Tibial nerve (tissue), 4 donors: ENCODE results near the gene MAJIN. TPM values are rescaled to one million over a fixed set of nuclear protein-coding genes. Genes with fewer than 3 reads are reported as not detected.

Experiments
- DNase-seq, 2 donors: peaks; one replicate each; pipeline ENCODE4 v3.0.0-alpha.2; 2019; ENCODE audit warnings: low spot score in 2 of 2
- H3K27ac ChIP-seq, 4 donors: fragments of 200-600 bp; sonication (generic) in 3 of 4; one replicate each; pipeline ENCODE4 v1.5.1; 2017 to 2019; ENCODE audit warnings: mild to moderate bottlenecking in 1 of 4
- H3K27me3 ChIP-seq, 2 donors: fragments of 200-600 bp; sonication (generic) in 1 of 2; one replicate each; pipeline versions ENCODE4 v1.5.1 to v1.6.0; 2017 to 2019
- H3K36me3 ChIP-seq, 3 donors: fragments of 200-600 bp; sonication (generic); one replicate each; pipeline ENCODE4 v1.5.1; 2018 to 2019
- H3K4me1 ChIP-seq, 4 donors: fragments of 200-600 bp; sonication (generic) in 3 of 4; one replicate each; pipeline ENCODE4 v1.5.1; 2017 to 2019
- H3K4me3 ChIP-seq, 4 donors: fragments of 200-600 bp; sonication (generic) in 3 of 4; one replicate each; pipeline ENCODE4 v1.5.1; 2017 to 2019; ENCODE audit warnings: mild to moderate bottlenecking in 1 of 4, moderate library complexity in 1 of 4
- H3K9me3 ChIP-seq, 4 donors: fragments of 200-600 bp; sonication (generic) in 3 of 4; one replicate each; pipeline ENCODE4 v1.5.1; 2017 to 2019
- CTCF ChIP-seq, 5 experiments: fragments of 200-600 bp in 3 of 5; fragments of 450-650 bp in 2 of 5; sonication (generic) in 3 of 5; IDR thresholded peaks; one replicate each; pipeline ENCODE4 v1.5.1; 2016 to 2019; ENCODE audit warnings: antibody characterized with exemption in 5 of 5, mild to moderate bottlenecking in 3 of 5, moderate library complexity in 2 of 5
- EP300 ChIP-seq, 2 donors: sonication (generic); formaldehyde crosslinking; IDR thresholded peaks; one replicate each; pipeline ENCODE4 v1.6.1; 2017; ENCODE audit warnings: antibody characterized with exemption in 2 of 2, mild to moderate bottlenecking in 1 of 2
- POLR2A ChIP-seq, 2 donors: fragments of 450-650 bp; IDR thresholded peaks; one replicate each; pipeline ENCODE4 v1.6.1; 2017; ENCODE audit warnings: antibody characterized with exemption in 2 of 2, mild to moderate bottlenecking in 2 of 2, moderate library complexity in 2 of 2
- WGBS, 2 donors: methylation state at CpG; one replicate each; pipeline ENCODE4 v1.1.5; 2018; 5-methylcytosine and 5-hydroxymethylcytosine counted together
- total RNA-seq, 4 donors: library from RNA; depleted of rRNA; stranded (reverse); fragments of >200 nt; gene quantifications; one replicate each; pipeline ENCODE4 v1.1.0, GENCODE V29; 2016

Gene MAJIN
- total RNA-seq, 4 donors from 2014 or later = not detected

GRCh38 chr11:64923151-64923661 is 48.7 kb downstream of the MAJIN start:
- H3K4me1 ChIP-seq = peaks cover 0 to 42% (median 15%) of the 10 kb centered on the region in 4 donors
- TF ChIP-seq EP300 (IDR thresholded peaks at IDR 0.05) (no peak), CTCF (IDR thresholded peaks at IDR 0.05) (no peak), POLR2A (IDR thresholded peaks at IDR 0.05) (no peak)
- no peaks in the 10 kb centered on the region for H3K27me3 ChIP-seq
- peak overlapping the region in 1 of 4 donors; percentile 72 for H3K4me3 ChIP-seq
- WGBS, 2 donors = 84 to 100% methylated on average over 5 to 8 of the region's 11 CpGs
- peak overlapping the region in 3 of 4 donors; percentile 91 to 98 (median 92) for H3K27ac ChIP-seq
- no peaks in the 10 kb centered on the region for H3K9me3 ChIP-seq
- H3K36me3 ChIP-seq = peaks cover 0 to 19% (median 0%) of the 10 kb centered on the region in 3 donors
- DNase-seq = no peak

- Histone ChIP-seq H3K27ac (no peak overlapping the region), H3K36me3 (peaks cover 0 to under 1% (median 0%) of the 10 kb centered on the region in 3 donors), H3K4me1 (peaks cover 0 to 47% (median 19%) of the 10 kb centered on the region in 4 donors), H3K9me3 (no peaks in the 10 kb centered on the region), H3K4me3 (no peak overlapping the region), H3K27me3 (no peaks in the 10 kb centered on the region)
- WGBS, 2 donors = 58 to 71% methylated on average over 2 to 3 of the region's 3 CpGs
- no peak for DNase-seq
- TF ChIP-seq EP300 (IDR thresholded peaks at IDR 0.05) (no peak), CTCF (IDR thresholded peaks at IDR 0.05) (no peak), POLR2A (IDR thresholded peaks at IDR 0.05) (no peak)
Measured at GRCh38 chr11:64921384-64921783, 50.5 kb downstream of the MAJIN start.

GRCh38 chr11:64920124-64920523 is 51.8 kb downstream of the MAJIN start:
- WGBS, 2 donors = 68 to 76% methylated on average over 2 of the region's 2 CpGs
- Histone ChIP-seq H3K27ac (no peak overlapping the region), H3K4me3 (no peak overlapping the region), H3K27me3 (no peaks in the 10 kb centered on the region), H3K4me1 (peaks cover 0 to 47% (median 19%) of the 10 kb centered on the region in 4 donors), H3K9me3 (no peaks in the 10 kb centered on the region), H3K36me3 (no peaks in the 10 kb centered on the region)
- no peak for DNase-seq
- TF ChIP-seq POLR2A (IDR thresholded peaks at IDR 0.05) (no peak), EP300 (IDR thresholded peaks at IDR 0.05) (no peak), CTCF (IDR thresholded peaks at IDR 0.05) (no peak)

GRCh38 chr11:64919627-64920026 is 52.3 kb downstream of the MAJIN start:
- no peaks in the 10 kb centered on the region for H3K9me3 ChIP-seq
- no peak for DNase-seq
- H3K27ac ChIP-seq = no peak overlapping the region
- 72 to 73% methylated on average over 8 of the region's 8 CpGs for WGBS, 2 donors
- H3K4me1 ChIP-seq = peaks cover 0 to 46% (median 17%) of the 10 kb centered on the region in 4 donors
- H3K36me3 ChIP-seq = no peaks in the 10 kb centered on the region
- no peaks in the 10 kb centered on the region for H3K27me3 ChIP-seq
- TF ChIP-seq CTCF (IDR thresholded peaks at IDR 0.05) (no peak), EP300 (IDR thresholded peaks at IDR 0.05) (no peak), POLR2A (IDR thresholded peaks at IDR 0.05) (no peak)
- H3K4me3 ChIP-seq = no peak overlapping the region

GRCh38 chr11:64918017-64918416 is 53.9 kb downstream of the MAJIN start:
- WGBS, 2 donors = 4 to 5% methylated on average over 4 of the region's 4 CpGs

More at GRCh38 chr11:64918017-64918416, 53.9 kb downstream of the MAJIN start:
- no peak for DNase-seq
- peak overlapping the region; percentile 32 to 90 (median 87) for H3K4me3 ChIP-seq
- peaks cover 0 to 15% (median 12%) of the 10 kb centered on the region in 3 donors for H3K36me3 ChIP-seq
- TF ChIP-seq CTCF (IDR thresholded peaks at IDR 0.05) = peak in 3 of 5 experiments; percentile 12 to 29 (median 12)
- TF ChIP-seq POLR2A (IDR thresholded peaks at IDR 0.05) = no peak
- no peak for TF ChIP-seq EP300 (IDR thresholded peaks at IDR 0.05)
- peak overlapping the region; percentile 72 to 92 (median 86) for H3K27ac ChIP-seq
- no peaks in the 10 kb centered on the region for H3K27me3 ChIP-seq
- no peaks in the 10 kb centered on the region for H3K9me3 ChIP-seq
- peaks cover 0 to 33% (median 15%) of the 10 kb centered on the region in 4 donors for H3K4me1 ChIP-seq
